RWPE2 (cell line): ENCODE results near the gene GJA3.
A peak's percentile ranks its signal among the peaks of the same experiment; 100 is the strongest.

Experiments used
- ATAC-seq: fragments of 200-7000 bp; cut with Tn5 transposase; 3 replicates; pipeline ENCODE4 v1.9.1; 2021; ENCODE audit warnings: low read depth
- DNase-seq: peaks from one replicate; pipeline ENCODE4 v3.0.0-alpha.2; 2020; ENCODE audit warnings: low spot score
- H3K27ac ChIP-seq: fragments of 450-650 bp; 2 replicates; pipeline ENCODE4 v1.5.1; 2017; ENCODE audit warnings: mild to moderate bottlenecking; ENCODE audit not compliant: poor library complexity, severe bottlenecking
- H3K27me3 ChIP-seq: fragments of 250-450 bp; sonication (Bioruptor Pico); 2 replicates; pipeline ENCODE4 v1.5.1; 2021; ENCODE audit warnings: mild to moderate bottlenecking, moderate library complexity; ENCODE audit not compliant: insufficient read depth, poor library complexity, severe bottlenecking
- H3K36me3 ChIP-seq: fragments of 250-450 bp; sonication (Bioruptor Pico); 2 replicates; pipeline ENCODE4 v1.5.1; 2020; ENCODE audit warnings: low read depth, mild to moderate bottlenecking, moderate library complexity
- H3K4me1 ChIP-seq: fragments of 250-450 bp; sonication (Bioruptor Pico); 2 replicates; pipeline ENCODE4 v1.5.1; 2021; ENCODE audit warnings: mild to moderate bottlenecking, moderate library complexity; ENCODE audit not compliant: insufficient read depth, poor library complexity, severe bottlenecking
- H3K4me3 ChIP-seq: fragments of 250-450 bp; sonication (Bioruptor Pico); 2 replicates; pipeline ENCODE4 v1.5.1; 2021; ENCODE audit warnings: mild to moderate bottlenecking, moderate library complexity; ENCODE audit not compliant: severe bottlenecking
- H3K9me3 ChIP-seq: fragments of 250-450 bp; sonication (Bioruptor Pico); 2 replicates; pipeline ENCODE4 v1.5.1; 2021; ENCODE audit warnings: mild to moderate bottlenecking, moderate library complexity; ENCODE audit not compliant: severe bottlenecking
- CTCF ChIP-seq: fragments of 450-650 bp; IDR thresholded peaks from one replicate; pipeline ENCODE4 v1.5.1; 2017; ENCODE audit warnings: mild to moderate bottlenecking, moderate library complexity; ENCODE audit not compliant: poor library complexity, severe bottlenecking

The GJA3 gene

GRCh38 chr13:20190481-20191310, 29.8 kb upstream of the GJA3 start:
- peaks cover 31% of the 10 kb centered on the region for H3K4me1 ChIP-seq
- no peaks in the 10 kb centered on the region for H3K27me3 ChIP-seq
- DNase-seq (no peak), ATAC-seq (peak; percentile 74)
- H3K27ac ChIP-seq: peak overlapping the region; percentile 70
- H3K36me3 ChIP-seq: peaks cover 45% of the 10 kb centered on the region
- no peaks in the 10 kb centered on the region for H3K9me3 ChIP-seq
- peak overlapping the region; percentile 48 for H3K4me3 ChIP-seq
- no peak for TF ChIP-seq CTCF

GRCh38 chr13:20190076-20190475, 29.2 kb upstream of the GJA3 start:
- H3K9me3 ChIP-seq: no peaks in the 10 kb centered on the region
- H3K27ac ChIP-seq: peak overlapping the region; percentile 70
- peaks cover 45% of the 10 kb centered on the region for H3K36me3 ChIP-seq
- H3K4me3 ChIP-seq: no peak overlapping the region
- H3K4me1 ChIP-seq: peaks cover 30% of the 10 kb centered on the region
- no peak for ATAC-seq
- no peak for DNase-seq
- TF ChIP-seq CTCF: no peak
- H3K27me3 ChIP-seq: no peaks in the 10 kb centered on the region

- no peak for TF ChIP-seq CTCF
- H3K9me3 ChIP-seq: no peaks in the 10 kb centered on the region
- H3K36me3 ChIP-seq: peaks cover 45% of the 10 kb centered on the region
- ATAC-seq: no peak
- H3K27ac ChIP-seq: no peak overlapping the region
- no peaks in the 10 kb centered on the region for H3K27me3 ChIP-seq
- peaks cover 23% of the 10 kb centered on the region for H3K4me1 ChIP-seq
- no peak for DNase-seq
- H3K4me3 ChIP-seq: no peak overlapping the region
These were observed 28.1 kb upstream of the GJA3 start for GRCh38 chr13:20188667-20189553.

- DNase-seq (no peak), ATAC-seq (no peak)
- no peaks in the 10 kb centered on the region for H3K27me3 ChIP-seq
- H3K4me3 ChIP-seq: no peak overlapping the region
- peaks cover 17% of the 10 kb centered on the region for H3K4me1 ChIP-seq
- H3K27ac ChIP-seq: no peak overlapping the region
- H3K36me3 ChIP-seq: peaks cover 44% of the 10 kb centered on the region
- TF ChIP-seq CTCF: no peak
- no peaks in the 10 kb centered on the region for H3K9me3 ChIP-seq
These were observed 25.9 kb upstream of the GJA3 start for GRCh38 chr13:20186771-20187170.
